Kidney (tissue), 14 donors: ENCODE measurements around the gene MRPL46. TPM values are rescaled to one million over a fixed set of nuclear protein-coding genes. Genes with fewer than 3 reads are reported as not detected.

Experiments
- DNase-seq, 5 donors: peaks; one replicate each; pipeline ENCODE4 v3.0.0-alpha.2; 2013 to 2020
- FAIRE-seq: peaks from 2 replicates; lab custom pipeline; 2012; peaks lifted over from hg19 to GRCh38; lab: Jason Lieb, UNC
- H3K27ac ChIP-seq, 2 donors: one replicate each; pipeline ENCODE4 v1.7.0; 2013; ENCODE audit warnings: low read depth in 2 of 2, low read length in 2 of 2, inconsistent platforms in 1 of 2
- H3K27me3 ChIP-seq: one replicate; pipeline ENCODE4 v1.7.1; 2013; ENCODE audit warnings: low read length, inconsistent platforms; ENCODE audit not compliant: control insufficient read depth, insufficient read depth
- H3K36me3 ChIP-seq, 3 donors: one replicate each; pipeline versions ENCODE4 v1.7.0 to v1.7.1; 2013; ENCODE audit warnings: low read length in 3 of 3, control low read depth in 1 of 3, inconsistent platforms in 1 of 3; ENCODE audit not compliant: insufficient read depth in 3 of 3, control insufficient read depth in 2 of 3
- H3K4me1 ChIP-seq, 3 donors: one replicate each; pipeline versions ENCODE4 v1.7.0 to v1.7.1; 2013; ENCODE audit warnings: low read length in 3 of 3, inconsistent platforms in 1 of 3, low read depth in 1 of 3; ENCODE audit not compliant: control insufficient read depth in 2 of 3, insufficient read depth in 2 of 3
- H3K4me3 ChIP-seq, 3 donors: one replicate each; pipeline versions ENCODE4 v1.7.0 to v1.8.1; 2013; ENCODE audit warnings: low read length in 3 of 3, control low read depth in 1 of 3, inconsistent platforms in 1 of 3
- H3K9ac ChIP-seq, 3 donors: one replicate each; pipeline versions ENCODE4 v1.7.0 to v1.7.1; 2013; ENCODE audit warnings: low read length in 3 of 3, control low read depth in 1 of 3, inconsistent platforms in 1 of 3
- H3K9me3 ChIP-seq, 3 donors: one replicate each; pipeline versions ENCODE4 v1.7.0 to v1.7.1; 2013; ENCODE audit warnings: low read length in 3 of 3, control low read depth in 1 of 3, inconsistent platforms in 1 of 3; ENCODE audit not compliant: control insufficient read depth in 2 of 3, insufficient read depth in 1 of 3
- CTCF ChIP-seq: IDR thresholded peaks from 3 replicates; pipeline ENCODE4 v1.5.1; 2012; ENCODE audit warnings: mild to moderate bottlenecking, moderate library complexity, borderline replicate concordance; ENCODE audit not compliant: insufficient read depth; ENCODE audit errors: extremely low read depth
- intact Hi-C: fragments of 100-400 bp; cut with DNase I; formaldehyde crosslinking; loops from one replicate; pipeline ENCODE4 v1.11.1; 2022
- polyA plus RNA-seq: library from polyadenylated mRNA; stranded (reverse); fragments of 350-450 nt; fragmentation: Illumina TruSeq; extraction: RNeasy Lipid Tissue Mini Kit (QIAGEN cat#74804); gene quantifications from one replicate; pipeline ENCODE4 v1.2.3, GENCODE V29; 2014; ENCODE audit warnings: low read depth, low replicate concordance; ENCODE audit not compliant: insufficient read depth
- total RNA-seq: library from RNA; stranded (reverse); fragmentation: NEBNext Ultra II Directional; extraction: Animal tissue kit (Norgen Biotek cat#: 25700); gene quantifications from one replicate; pipeline ENCODE4 v1.2.1, GENCODE V29; 2021
- donor health status: control.
- donor health status: control.
- donor health status: control.
- donor health status: control.
- donor health status: control.
- donor health status: DM: yes; HTN: yes; CAD: no.
- donor health status: Normal renal cell carcinoma (clear cell type).

Gene MRPL46
- total and polyA plus RNA-seq, 2 donors from 2014 or later: 24.7 to 73.4 TPM

DNA sequence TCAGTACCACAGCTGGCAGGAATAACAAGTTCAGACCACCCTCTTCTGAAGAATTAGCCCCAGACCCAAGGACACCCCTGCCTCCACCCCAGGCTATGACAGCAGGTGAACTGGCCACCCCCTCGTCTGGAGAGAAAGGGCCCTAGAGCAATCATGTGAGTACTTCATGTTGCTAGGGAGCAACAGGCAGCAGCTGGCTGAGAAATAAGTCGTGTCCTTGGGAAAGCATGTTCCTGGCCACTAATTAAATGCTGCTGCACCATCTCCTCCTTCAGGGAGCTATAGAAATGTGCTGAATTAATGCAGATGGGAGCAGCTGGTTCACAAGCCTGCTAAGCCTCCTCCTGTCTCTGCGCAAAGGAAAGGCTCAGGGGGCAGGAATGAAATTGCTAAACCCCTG is 31.8 kb upstream of the MRPL46 start:
- Histone ChIP-seq H3K4me1 (no peaks in the 10 kb centered on the region), H3K9ac (no peak overlapping the region), H3K9me3 (no peaks in the 10 kb centered on the region), H3K27me3 (no peaks in the 10 kb centered on the region), H3K36me3 (peaks cover 2 to 4% (median 3%) of the 10 kb centered on the region in 3 donors), H3K4me3 (no peak overlapping the region), H3K27ac (no peak overlapping the region)
- DNase-seq (peak in 3 of 5 donors; percentile 38 to 77 (median 65)), FAIRE-seq (no peak)
- TF ChIP-seq CTCF: no peak
- intact Hi-C loops: no loop called here

DNA sequence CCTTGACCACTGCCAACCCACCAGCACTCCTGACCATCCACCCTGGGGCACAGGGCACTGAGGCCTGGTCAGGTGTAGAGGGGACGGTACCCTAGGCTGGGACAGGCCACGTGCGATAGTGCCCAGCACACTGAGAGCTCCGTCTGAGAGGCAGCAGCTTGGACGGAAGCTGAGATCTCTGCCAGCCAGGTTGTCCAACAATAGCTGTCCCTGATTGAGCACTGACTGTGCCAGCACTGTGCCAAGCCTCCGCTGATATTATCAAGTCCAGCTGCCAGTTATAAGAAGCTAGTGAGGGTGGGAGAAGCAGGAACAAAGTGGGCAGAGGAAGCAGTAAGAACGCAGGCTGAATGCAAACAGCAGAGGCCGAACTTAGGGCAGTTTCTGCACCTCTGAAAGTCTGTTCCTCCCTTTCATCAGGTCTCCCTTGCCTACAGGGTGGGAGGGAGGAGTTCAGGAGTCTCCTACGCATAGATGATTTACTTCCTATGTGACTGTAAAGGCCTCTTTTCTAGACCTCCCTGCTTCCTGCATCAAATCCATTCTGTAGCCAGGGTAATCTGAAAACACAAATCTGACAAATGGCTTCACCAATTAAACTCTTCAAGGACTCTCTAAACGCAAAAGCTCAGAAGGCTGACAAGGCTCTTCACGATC is 30.0 kb upstream of the MRPL46 start:
- Histone ChIP-seq H3K9me3 (no peaks in the 10 kb centered on the region), H3K36me3 (peaks cover 0 to 4% (median 0%) of the 10 kb centered on the region in 3 donors), H3K4me3 (no peak overlapping the region), H3K4me1 (no peaks in the 10 kb centered on the region), H3K27me3 (no peaks in the 10 kb centered on the region), H3K9ac (no peak overlapping the region), H3K27ac (no peak overlapping the region)
- DNase-seq: peak in 3 of 5 donors; percentile 26 to 68 (median 60)
- intact Hi-C loops: no loop called here
- no peak for FAIRE-seq
- no peak for TF ChIP-seq CTCF

DNA sequence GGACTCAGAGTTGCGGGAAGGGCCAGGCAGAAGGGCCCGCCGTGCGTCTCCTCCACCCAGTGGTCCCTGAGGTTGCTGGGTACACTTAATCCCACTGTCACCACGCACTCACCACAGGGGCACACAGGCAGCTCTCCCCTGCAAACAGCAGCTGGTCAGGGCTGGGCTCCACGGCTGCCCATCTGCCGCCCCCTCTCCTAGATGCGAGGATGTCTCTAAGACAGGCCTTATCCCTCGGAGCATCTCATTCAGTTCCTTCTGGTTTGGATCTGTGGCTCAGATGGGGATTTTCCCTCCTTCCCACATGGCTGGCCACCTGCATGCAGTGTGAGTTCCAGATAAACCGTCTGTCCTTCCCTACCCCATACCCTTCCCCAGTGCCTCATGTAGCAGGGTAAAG is 26.7 kb upstream of the MRPL46 start:
- no peak overlapping the region for H3K27ac ChIP-seq
- no peak for TF ChIP-seq CTCF
- no peak for FAIRE-seq
- H3K36me3 ChIP-seq: peaks cover 0 to 4% (median 0%) of the 10 kb centered on the region in 3 donors
- H3K4me3 ChIP-seq: no peak overlapping the region
- H3K27me3 ChIP-seq: no peaks in the 10 kb centered on the region
- DNase-seq: no peak
- no peak overlapping the region for H3K9ac ChIP-seq
- intact Hi-C loops: no loop called here
- H3K9me3 ChIP-seq: no peaks in the 10 kb centered on the region
- H3K4me1 ChIP-seq: no peaks in the 10 kb centered on the region

DNA sequence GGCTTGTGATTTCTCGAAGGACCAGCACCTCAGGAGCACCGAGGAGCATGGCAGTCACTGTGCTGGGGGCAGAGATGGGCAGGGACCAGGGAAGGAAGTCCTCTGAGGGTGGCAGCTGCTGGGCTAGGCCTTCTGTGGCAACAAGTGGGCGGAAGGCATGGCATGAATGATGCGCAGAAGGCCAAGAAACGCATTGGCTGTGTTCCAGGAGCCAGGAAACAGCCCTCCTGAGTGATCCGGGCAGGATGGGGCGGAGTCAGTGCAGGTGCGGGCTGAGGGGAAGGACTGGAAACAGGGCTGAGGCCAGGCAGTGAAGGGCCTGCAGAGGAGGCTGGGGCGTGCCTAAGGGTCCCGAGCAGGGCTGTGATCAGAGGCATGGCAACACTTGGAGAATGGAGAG is 24.0 kb upstream of the MRPL46 start:
- H3K9me3 ChIP-seq: no peaks in the 10 kb centered on the region
- no peak overlapping the region for H3K4me3 ChIP-seq
- DNase-seq (peak in 2 of 5 donors; percentile 10 to 19), FAIRE-seq (no peak)
- intact Hi-C loops: no loop called here
- H3K4me1 ChIP-seq: no peaks in the 10 kb centered on the region
- TF ChIP-seq CTCF: no peak
- H3K27me3 ChIP-seq: no peaks in the 10 kb centered on the region
- no peak overlapping the region for H3K9ac ChIP-seq
- H3K27ac ChIP-seq: no peak overlapping the region
- peaks cover 0 to 4% (median 0%) of the 10 kb centered on the region in 3 donors for H3K36me3 ChIP-seq
